GM19467 (cell line): ENCODE results near the gene KRTAP3-2.

Source experiments
- ATAC-seq: cut with Tn5 transposase; IDR thresholded peaks from one replicate; pipeline ENCODE4 v1.9.1; 2021; ENCODE audit warnings: mild to moderate bottlenecking, moderate library complexity; ENCODE audit not compliant: unreplicated experiment

The KRTAP3-2 gene

DNA sequence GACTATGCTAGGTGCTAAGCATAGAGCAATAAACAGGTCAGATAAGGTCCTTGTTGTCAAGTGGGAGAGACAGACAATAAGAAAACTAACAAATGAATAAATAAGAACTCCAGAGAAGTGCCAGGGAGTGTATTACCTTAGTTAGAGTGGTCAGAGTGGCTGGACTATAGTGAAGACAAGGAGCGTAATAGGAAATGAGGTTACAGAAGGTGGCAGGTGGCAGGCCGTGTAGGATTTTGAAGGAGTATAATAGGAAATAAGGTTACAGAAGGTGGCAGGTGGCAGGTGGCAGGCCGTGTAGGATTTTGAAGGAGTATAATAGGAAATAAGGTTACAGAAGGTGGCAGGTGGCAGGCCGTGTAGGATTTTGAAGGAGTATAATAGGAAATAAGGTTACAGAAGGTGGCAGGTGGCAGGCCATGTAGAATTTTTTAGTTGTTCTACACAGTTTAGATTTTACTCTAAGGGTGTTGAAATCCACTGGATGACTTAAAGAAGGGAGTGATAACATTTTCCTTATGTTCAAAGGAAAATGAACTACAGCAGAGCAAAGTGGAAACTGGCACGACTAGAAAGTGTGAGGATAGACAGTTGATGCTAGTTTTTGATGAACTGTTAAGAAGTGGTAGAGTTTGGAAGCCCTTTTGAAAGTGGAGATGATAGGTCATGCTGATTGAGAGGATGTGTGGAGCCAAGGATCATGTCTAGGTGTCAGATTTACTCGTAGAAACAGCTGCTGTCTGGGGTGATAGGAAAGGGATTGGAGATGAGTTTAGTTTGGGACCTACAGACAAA, 12.8 kb upstream of the KRTAP3-2 start:
- no peak for ATAC-seq

DNA sequence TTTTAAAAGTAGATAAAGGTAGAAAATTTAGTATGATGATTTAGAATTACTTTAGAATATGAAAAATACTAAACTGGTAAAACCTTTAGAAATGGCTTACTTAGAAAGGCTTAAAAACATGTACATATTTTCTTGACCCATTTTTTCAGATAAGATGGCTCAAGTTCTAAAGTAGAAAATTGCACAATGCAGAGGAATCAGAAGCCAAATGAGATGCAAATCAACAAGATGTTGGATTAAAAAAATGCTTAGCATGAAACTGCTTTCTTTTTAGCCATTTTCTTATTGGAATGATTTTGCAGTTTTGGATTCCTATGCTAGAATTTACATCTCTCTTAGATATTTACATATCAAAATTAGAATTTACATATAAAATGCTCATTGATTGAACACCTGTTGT, 10.7 kb upstream of the KRTAP3-2 start:
- ATAC-seq: no peak

DNA sequence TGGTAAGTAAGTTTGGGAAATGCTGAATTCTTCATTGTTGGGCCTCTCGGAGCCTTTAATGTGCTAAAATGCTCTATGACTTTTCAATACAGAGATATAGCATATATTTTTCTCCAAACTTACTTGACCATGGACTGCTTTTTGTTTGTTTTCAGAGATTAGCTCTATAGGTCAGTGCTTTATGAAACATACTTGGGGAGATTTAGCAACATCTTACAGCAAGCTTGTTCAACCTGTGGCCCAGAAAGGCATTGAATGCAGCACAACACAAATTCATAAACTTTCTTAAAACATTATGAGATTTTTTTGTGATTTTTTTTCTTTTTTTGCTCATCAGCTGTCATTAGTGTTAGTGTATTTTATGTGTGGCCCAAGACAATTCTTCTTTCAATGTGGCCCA, 10.2 kb upstream of the KRTAP3-2 start:
- no peak for ATAC-seq

DNA sequence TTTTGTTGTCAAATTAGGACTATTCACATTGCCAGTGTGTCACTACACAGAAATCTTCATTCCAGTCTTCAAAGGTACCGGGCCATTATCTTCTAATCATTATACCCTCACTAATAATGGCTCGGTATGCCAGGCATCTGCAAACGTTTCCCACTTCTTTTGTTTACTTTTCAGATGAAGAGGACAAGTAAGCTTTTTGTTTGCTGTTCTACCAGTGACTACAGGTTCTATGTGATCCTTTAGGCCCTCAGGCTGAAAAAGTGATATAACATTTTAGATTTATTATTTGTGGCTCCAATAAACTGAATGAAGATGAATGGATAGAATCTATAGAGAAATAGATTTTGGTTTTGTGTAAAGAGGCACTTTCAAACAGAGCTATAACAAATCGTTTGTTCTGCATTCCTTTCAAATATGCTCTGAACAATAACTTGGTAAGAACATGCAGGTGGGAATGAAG, 9.6 kb upstream of the KRTAP3-2 start:
- no peak for ATAC-seq

DNA sequence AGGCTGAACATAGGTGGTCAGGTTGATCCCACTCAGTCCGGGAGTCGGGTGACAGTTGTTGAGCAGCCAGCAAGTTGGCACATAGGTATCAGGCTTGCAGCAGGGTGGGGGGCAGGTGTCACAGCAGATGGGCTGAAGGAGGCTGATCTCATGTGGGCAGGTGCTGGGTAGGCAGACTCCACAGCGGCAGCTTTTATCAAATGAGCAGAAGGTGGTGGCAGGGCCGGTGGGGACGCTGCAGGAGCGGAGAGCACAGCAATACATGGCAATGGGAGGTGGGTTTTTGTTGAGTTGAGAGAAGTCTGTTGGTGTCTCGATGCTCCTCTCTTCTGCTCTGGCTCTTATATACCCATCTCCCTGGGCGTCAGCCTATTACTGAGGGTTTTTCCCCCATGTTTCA, 9.1 kb upstream of the KRTAP3-2 start, which contains the start of gene KRTAP3-1:
TSS of gene KRTAP3-1 (minus strand) at position 318 of the 400 bp plus-strand sequence. CDS start at position 264, 54 bp downstream.
- ATAC-seq: no peak

DNA sequence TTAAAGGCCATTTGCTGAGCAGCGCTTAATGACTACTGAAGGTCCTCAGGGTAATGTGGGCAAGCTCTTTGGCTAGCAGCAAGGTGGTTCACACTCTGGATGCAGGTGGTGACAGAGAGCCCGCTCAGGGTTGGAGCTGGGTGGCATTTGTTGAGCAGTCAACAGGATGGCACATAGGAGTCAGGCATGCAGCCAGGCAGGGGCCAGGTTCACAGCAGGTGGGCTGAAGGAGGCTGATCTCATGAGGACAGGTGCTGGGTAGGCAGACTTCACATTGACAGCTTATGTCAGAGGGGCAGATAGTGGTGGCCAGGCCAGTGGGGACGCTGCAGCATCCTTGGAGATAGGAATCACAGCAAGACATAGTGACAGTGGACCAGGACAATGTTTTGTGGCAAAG, 4.7 kb upstream of the KRTAP3-2 start:
- no peak for ATAC-seq

DNA sequence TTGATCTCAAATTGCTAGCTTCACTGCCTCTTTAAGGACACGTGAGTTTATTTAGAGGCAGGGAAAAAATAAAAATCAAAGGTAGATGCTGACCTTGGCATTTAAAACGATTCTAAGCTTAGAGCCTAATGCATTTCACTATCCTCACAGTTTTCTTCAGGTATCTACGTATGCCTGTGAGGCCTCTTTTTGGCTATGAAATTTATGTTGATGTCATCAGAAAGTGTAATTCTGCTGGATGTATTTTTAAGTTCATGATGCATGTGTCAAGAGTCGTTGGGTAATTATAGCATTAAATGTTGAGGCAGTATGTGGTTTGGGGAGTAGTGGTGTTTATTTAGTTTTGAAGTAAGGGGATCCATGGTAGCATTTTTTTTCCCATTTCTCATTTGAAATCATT, 4.2 kb upstream of the KRTAP3-2 start:
- ATAC-seq: no peak

DNA sequence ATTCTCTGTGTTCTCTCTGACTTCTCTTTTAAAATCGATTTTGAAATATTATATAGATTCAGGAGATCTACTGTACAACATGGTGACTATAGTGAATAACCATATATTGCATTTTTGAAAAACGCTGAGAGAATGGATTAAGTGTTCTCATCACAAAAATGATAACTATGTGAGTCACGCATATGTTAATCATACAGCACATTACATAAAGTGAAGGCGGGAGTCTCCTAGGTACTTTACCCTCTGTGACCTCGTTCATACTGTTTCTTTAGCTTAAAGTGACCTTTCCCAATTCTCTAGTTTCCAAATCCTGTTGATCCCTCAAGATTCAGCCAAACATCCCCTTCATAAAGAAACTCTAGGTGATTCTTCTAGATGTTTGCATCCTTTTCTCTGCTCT, 3.1 kb upstream of the KRTAP3-2 start:
- no peak for ATAC-seq

DNA sequence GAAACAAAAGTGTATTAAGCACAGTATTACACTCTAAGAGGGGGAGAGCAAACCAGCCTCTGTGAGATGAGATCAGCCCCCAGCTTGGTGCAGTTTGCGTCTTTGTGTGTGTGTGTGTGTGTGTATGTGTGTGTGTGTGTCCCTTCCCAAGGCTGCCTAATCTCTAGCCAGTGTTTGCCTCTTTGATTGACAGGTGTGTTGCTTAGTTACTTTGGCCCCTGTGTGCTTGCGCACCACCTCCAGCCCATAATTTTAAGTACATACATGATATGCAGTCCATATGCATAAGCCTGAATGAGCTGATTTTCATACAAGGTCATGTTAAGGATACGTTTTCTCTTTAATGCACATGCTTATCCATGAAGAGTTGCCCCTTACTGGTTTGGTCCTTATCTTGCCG, 2.1 kb upstream of the KRTAP3-2 start:
- no peak for ATAC-seq

DNA sequence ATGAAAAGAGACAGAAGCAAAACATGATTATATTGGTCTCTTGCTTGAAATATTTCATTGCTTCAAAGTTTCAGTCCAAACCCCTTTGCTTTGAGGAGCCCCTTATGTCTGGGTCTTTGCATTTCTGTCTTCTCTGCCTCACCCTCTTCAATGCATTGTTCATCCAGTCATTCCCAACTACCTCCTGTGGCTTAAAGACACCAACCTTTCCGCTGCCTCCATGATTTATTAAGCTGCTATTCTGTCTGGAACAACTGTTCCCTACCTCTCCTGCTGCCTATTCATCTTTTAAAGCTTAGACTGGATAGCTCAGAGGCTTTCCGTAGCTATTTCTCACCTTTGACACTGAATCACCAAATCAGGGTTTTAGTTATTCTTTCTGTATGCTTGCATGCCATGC, 2.3 kb downstream of the KRTAP3-2 start:
- no peak for ATAC-seq

DNA sequence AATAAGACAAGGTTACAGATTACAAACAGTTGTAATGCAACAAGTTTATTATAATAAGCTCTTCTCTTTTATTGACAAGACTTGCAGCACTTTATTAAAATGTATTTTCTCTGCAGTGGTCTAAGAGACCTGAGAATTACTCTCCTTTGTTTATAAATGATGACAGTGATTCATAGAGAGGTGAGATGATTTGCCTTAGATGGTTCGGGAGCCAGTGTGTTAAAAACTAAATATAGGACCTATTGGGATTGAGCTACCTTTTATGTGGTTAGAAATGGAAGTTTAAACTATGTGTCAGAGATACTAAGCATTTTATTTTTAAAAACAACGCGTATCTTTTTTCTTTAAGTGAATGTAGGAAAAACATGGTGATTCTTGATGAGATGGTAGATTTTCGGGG, 2.9 kb downstream of the KRTAP3-2 start:
- ATAC-seq: no peak

DNA sequence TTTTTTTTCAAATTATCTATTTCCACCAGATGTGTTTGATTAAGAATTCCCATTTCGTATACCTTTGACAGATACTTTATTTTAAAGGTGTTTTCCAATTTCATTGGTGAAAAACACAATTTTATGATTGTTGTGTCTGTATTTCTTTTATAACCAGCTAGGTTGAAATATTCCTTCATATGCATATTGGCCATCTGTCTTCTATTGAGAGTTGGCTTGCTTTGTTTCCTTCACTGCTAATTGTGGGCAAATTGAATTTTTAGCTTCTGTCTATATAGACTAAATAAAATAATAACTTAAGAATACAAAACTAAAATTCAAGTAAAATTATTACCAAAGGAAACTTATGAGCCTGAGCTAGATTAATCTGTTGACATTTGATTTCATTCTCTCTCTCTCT, 4.6 kb downstream of the KRTAP3-2 start:
- no peak for ATAC-seq

DNA sequence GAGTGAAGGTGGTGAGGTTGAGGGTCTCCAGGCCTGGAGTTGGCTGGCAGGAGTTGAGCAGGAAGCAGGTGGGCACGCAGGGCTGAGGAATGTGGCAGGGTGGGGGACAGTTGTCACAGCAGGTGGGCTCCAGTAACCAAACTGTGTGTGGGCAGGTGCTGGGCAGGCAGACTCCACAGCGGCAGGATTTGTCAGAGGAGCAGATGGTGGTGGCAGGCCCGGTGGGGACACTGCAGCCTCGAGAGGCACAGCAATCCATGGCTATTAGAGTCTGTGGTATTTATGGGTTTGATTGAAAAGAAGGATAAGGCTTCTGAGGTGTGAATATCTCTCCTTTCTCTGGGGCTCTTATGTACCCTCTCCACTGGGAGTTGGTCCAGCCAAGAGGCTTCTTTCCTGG, 5.9 kb downstream of the KRTAP3-2 start, which contains the start of gene KRTAP3-3:
TSS of gene KRTAP3-3 (minus strand) at position 326 of the 400 bp plus-strand sequence. CDS start at position 259, 67 bp downstream.
- ATAC-seq: no peak

DNA sequence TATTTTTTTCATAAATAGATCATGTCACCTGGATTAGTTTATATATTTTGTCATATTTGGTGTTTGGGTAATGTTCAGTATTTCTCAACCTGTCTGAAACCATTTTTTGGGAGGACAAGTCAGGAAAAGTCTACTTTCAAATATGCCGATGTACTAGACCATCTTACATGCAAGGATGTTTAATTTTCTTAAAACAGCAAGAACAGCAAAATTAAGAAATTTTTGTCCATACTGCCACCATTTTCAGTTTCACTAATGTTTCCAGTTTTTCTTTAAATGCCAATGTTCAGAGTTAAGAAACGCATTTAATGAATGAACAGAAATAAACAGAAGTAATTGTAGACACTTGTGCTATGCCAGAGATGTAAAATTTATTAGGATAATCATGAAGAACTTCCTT, 6.6 kb downstream of the KRTAP3-2 start:
- ATAC-seq: no peak

DNA sequence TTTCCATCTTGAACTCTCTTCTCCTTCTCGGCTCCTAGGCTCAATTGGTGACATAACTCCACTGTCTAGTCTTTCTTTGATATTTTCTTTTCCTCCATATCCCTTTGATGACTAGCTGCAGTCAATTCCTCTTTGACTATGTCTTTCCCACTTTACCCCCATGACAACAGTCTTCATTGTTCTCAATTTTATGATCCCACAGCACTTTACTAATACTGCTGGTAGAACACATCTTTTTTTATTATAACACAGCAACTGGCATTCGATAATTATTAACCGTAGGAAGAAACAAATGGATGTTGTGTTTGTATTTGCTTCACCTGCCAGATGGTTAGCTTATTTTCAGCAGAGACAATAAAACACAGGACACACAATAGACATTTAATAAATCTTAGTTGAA, 7.0 kb downstream of the KRTAP3-2 start:
- ATAC-seq: no peak

DNA sequence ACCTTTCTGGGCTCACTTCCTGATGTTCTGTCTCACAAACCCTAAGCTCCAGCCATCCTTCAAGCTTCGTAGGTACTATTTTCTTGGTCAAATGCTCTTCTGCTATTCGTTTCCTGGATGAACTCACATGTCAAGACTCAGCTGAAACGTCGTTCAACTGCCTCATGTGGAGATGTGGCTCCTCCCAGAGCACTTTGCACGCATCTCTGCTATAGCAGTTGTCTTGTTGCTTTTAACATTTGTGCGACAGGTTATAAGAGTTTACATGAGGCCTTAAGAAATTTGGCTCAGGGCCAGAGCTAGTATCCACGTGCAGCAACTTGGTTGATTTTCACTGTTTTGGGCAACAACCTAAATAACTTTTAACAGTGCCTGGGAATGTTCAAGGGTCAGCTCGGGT, 12.8 kb downstream of the KRTAP3-2 start:
- no peak for ATAC-seq

DNA sequence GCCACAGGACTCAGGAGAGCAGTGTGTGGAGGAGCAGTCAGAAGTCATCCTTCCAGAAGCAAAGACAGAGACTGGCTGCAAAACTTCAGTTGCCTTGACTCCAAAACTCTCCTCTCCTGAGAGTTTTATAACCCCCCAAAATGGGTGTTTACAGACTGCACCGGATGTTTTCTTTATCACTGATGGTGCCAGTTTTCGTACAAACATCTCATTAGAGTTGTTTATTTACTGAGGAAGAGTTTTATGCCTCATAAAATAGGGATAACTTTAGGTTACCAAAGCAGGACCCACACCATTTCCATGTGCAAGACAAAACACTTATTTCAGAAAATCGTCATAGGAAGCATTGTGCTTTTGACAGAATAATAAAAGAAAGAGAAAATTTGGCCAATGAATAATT, 15.5 kb downstream of the KRTAP3-2 start, which contains the start of gene KRT40:
TSS of gene KRT40 (minus strand) at position 101 of the 400 bp plus-strand sequence. CDS start at position 48, 53 bp downstream.
- ATAC-seq: no peak

DNA sequence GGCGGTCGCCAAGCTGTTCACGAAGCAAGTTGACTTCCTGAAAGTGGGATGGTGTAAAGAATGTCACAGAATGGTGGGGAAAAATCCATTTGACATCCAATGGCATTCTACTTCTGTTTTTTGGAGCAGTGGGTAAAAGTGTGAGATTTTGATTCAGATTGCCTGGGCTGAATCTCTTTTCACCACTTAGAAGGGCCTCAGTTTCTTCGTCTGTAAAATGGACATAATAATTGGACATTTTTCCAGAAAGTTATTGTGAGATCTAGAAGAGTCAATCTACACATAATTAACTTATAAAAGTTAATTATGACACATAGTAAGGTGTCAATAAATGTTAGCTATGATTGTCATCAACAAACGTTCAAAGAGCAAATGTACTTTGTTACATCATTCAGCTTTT, 18.6 kb downstream of the KRTAP3-2 start:
- ATAC-seq: no peak

DNA sequence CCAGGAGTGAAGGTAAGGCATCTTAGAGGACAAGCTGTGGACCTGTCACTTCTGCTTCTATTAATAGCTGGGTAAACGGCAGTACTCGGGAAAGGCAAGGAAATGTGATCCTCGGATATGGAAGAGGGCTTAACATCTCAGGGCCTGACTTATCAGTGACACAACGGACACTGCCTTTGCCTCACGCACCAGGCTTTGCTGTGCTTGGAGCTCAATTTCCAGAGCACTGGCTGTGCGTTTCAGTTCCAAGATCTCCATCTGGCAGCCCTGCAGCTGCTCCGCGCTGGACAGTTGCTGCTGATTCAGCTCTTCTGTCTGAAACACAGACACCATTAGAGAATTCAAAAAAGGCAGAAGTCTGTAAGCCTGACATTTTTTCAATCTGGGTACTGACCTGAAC, 19.1 kb downstream of the KRTAP3-2 start:
- ATAC-seq: no peak

DNA sequence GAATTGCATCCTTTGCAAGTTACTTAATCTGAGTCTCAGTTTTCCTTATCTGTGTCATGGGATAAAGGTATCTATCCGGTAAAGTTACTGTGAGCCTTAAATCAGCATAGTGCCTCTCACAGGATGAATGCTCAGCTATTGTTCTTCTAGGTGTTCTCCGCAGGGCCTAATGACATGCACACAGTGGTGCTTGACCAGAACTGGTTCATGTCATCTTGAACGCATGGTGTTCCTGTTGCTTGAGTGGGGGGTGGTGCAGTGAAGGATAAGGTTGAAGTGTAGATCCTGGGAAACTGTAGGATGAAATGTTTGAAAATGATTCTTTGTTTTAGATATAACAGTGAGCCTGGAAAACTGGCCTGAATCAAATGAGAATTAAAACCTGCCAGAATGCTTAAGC, 19.6 kb downstream of the KRTAP3-2 start:
- ATAC-seq: no peak

DNA sequence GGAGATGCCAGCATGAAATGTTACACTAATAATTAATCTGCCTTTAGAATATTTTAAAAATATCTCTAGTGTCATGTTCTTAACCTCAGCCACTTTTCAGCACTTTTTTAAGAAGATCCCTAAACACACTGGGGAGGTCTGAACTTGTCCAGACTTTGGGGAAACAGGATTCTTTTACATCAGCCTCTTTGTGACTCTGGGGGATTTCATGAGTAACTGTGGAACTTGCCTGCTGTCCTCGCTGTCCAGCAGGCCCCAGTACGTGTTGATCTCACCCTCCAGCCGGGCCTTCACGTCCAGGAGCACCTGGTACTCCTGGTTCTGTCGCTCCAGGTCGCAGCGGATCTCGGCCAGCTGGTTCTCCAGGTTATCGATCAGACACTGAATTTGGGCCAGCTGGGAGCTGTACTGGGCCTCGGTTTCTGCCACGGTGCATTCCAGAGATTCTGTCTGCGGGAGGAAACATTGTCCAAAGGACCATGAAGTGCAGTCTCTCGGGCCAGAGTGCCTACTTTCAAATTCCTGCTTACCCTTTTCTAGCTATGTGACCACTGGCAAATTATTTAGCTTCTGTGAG, 21.0 kb downstream of the KRTAP3-2 start:
- no peak for ATAC-seq

DNA sequence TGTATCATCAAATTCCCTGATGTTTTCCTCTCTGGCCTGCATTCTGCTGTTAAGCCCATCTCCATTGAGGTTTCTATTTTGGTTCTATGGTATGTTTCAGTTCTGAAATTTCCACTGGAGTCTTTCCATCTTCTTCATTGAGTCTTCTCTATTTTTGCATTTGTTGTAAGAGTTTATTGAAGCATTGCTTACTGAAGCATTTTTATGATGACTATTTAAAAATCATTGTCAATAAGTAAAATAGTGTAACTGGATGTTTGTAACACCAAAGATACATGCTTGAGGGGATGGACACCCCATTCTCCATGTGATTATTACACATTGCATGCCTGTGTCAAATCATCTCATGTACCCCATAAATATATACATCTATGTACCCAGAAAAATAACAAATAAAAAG, 24.2 kb downstream of the KRTAP3-2 start:
- ATAC-seq: no peak
